Dermis microvascular lymphatic vessel endothelial cell (primary cell): ENCODE data around the gene CCDC50. TPM values are rescaled to one million over a fixed set of nuclear protein-coding genes. Genes with fewer than 3 reads are reported as not detected.

Experiments
- DNase-seq, 2 donors: peaks; one replicate each; pipeline versions ENCODE4 v3.0.0 to v3.0.0-alpha.2; 2010; ENCODE audit warnings: low read depth in 2 of 2
- total RNA-seq: library from RNA; depleted of rRNA; stranded (reverse); fragments of >200 nt; gene quantifications from 2 replicates; pipeline ENCODE4 v1.2.1, GENCODE V29; 2014

CCDC50 gene
- total RNA-seq, 1 donor from 2014 or later, result 97.0 TPM

DNA sequence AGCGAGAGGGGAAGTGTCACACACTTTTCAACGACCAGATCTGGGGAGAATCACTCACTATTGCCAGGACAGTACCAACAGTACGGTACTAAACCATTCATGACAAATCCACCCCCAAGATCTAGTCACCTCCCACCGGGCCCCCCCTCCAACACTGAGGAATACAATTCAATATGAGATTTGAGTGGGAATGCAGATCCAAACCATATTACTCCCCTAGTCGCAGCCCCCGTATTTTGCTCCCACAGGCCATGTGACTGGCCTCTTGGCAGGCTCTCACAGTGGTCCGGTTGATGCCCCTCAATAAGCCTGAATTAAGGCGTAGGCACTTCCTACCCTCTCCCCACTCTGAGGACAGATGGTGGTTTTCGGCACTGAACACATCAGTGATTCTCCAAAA, 86.4 kb downstream of the CCDC50 start:
- DNase-seq, result no peak

GRCh38 chr3:191417457-191417729, 88.2 kb downstream of the CCDC50 start:
- no peak for DNase-seq

DNA sequence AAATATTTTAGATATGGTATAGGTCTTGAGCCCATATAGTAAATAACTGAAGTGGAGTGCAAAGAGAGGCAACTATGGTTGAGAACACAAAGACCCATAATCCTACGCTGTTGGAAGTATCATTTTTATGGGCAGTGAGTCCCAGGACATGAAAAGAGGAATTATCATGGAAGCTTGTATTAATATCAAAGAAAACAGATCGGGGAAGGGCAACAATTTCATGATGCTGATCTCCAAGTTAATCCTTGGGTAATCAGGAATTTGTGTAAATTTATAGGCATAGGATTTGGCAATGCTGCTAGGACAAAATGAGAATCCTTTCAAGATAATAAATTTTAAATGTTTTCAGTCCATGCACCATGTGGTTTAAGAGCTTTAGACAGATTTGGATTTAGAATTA, 91.6 kb downstream of the CCDC50 start:
- DNase-seq, result no peak

DNA sequence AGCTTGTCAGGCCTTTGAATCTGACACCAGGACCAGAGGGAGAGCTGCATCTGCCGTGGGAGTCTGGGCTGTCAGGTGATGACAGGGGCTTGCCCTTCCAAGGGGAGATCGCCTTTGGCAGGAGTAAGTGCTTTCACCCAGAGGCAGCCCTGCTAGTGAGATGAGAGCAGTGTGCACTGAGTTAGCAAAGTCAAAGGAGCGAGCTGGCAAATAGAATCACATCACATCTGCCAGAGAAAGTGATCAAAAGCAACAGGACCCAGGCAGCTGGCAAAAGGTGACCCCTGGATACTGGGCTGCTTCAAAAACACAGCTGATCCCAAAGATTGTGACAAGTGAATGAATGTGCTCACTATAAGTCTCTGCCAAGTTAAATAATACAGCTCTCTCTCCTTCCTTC, 95.7 kb downstream of the CCDC50 start:
- DNase-seq, result no peak

DNA sequence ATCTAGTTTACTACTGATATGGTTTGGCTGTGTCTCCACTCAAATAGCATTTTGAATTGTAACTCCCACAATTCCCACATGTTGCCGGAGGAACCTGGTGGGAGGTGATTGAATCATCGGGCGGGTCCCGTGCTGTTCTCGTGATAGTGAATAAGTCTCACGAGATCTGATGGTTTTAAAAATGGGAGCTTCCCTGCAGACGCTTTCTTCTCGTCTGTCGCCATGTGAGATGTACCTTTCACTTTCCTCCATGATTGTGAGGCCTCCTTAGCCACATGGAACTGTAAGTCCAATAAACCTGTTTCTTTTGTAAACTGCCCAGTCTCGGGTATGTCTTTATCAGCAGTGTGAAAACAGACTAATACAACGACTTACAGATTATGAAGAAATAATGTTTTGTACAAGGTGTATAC, 96.1 kb downstream of the CCDC50 start:
- DNase-seq, result no peak

- DNase-seq, result no peak
These were observed 97.1 kb downstream of the CCDC50 start for GRCh38 chr3:191426311-191426710.

DNA sequence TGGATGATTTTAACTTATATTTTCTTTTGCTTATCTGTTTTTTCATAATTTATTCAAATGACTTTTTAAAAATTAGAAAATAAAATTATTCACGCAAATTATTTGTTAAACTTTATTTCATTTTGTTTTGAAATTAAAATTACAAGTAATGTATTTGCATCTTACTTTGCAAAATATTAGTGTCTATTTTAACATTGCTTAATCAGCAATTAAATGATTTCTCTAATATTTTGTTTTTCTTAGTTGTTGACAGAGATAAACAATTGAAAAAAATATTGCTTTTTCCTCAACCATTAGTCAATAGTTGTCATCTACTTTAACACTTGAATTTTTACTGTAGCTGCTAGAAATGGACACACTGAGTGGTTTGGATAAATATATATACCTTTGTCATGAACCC, 99.0 kb downstream of the CCDC50 start:
- no peak for DNase-seq

DNA sequence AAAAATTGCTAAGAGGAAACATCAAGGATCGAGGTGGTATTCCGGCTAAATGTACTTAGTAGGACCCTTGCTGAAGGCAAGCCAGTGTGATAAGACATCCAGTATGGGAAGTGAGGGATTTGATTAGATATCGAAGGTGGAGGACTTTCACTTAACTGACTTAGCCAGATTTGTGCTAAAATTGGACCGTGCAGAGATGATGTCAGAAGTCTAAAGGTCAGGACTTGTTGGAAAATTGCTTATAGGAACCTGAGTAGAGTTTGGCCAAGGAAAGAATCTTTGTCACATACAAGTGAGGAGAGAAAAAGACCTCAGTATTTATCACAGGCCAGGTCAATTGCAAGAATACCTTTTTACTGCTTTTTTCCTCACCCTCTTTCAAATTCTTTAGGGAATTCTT, 100.9 kb downstream of the CCDC50 start:
- no peak for DNase-seq

- DNase-seq, result no peak
These were observed 102.1 kb downstream of the CCDC50 start for GRCh38 chr3:191431160-191431822.

GRCh38 chr3:191432162-191432561, 103.0 kb downstream of the CCDC50 start:
- DNase-seq, result no peak

- DNase-seq, result no peak
These were observed 104.8 kb downstream of the CCDC50 start for GRCh38 chr3:191434024-191434423.

DNA sequence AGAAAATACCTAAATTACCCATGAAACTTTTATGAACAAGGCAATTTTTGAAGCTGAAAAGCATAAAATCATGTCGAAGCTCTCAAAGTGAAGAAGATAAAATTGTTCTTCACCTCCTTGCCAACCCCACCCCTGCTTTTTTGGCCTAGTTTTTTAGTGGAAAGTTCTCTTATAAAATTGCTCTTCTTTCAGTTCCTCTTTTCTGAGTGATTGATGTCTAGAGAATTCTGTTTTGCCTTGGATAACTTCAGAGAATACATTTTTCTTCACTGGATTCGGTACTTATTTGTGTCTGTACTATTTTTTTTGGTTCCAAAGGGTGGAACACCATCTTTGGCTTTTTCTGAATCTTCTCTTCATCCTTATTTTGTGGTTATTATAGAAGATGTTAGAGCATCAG, 106.8 kb downstream of the CCDC50 start:
- no peak for DNase-seq

- DNase-seq, result no peak
These were observed 109.1 kb downstream of the CCDC50 start for GRCh38 chr3:191438150-191438814.

DNA sequence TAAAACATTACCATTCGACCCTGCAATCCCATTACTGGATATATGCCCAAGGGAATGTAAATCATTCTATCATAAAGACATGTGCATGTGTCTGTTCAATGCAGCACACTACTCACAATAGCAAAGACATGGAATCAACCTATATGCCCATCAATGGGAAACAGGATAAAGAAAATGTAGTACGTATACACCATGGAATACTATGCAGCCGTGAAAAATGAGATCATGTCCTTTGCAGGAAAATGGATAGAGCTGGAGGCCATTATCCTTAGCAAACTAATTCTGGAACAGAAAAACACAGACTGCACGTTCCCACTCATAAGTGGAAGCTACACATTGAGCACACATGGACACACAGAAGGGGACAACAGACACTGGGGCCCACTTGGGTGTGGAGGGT, 111.3 kb downstream of the CCDC50 start:
- no peak for DNase-seq

DNA sequence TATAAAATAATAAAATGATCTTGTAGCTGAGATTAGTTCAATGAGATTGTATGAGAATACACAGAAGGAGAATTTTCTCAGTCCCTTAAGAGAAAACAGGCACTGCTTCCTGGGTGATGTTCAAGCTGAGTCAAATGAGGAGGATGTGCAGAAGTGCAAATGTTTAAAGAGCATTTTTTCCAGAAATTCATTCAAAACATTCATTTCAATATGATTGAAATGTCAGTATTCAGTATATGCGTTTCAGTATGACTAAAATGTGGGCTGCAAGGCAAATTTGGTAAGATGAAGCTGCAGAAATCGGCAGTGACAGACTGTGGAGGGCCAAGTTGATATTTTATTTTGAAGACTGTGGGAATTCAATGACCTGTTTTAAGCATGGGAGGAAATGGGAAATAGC, 112.5 kb downstream of the CCDC50 start:
- no peak for DNase-seq

- DNase-seq, result no peak
These were observed 115.4 kb downstream of the CCDC50 start for GRCh38 chr3:191444569-191444968.

Other genes starting within 250 kb of the CCDC50 start
- not detected in 2 replicates for gene OSTN, start 130.2 kb upstream of the CCDC50 start, total RNA-seq
- gene UTS2B, start 1.1 kb downstream of the CCDC50 start, total RNA-seq, result not detected in 2 replicates
- not detected in 2 replicates for gene PYDC2, start 131.8 kb downstream of the CCDC50 start, total RNA-seq